CD14-positive monocyte (primary cell): ENCODE measurements around the gene TPST1. TPM values are rescaled to one million over a fixed set of nuclear protein-coding genes. Genes with fewer than 3 reads are reported as not detected.

ENCODE experiments used
- DNase-seq, 3 donors: peaks; one replicate each; pipeline ENCODE4 v3.0.0-alpha.2; 2011 to 2022
- H2AFZ ChIP-seq: 2 replicates; pipeline ENCODE4 v1.6.0; 2012; ENCODE audit warnings: mild to moderate bottlenecking, low read depth, low read length, inconsistent platforms; ENCODE audit not compliant: insufficient read depth, poor library complexity, severe bottlenecking
- H3K27ac ChIP-seq, 2 donors: 1 replicate in 1 of 2; 2 replicates in 1 of 2; pipeline ENCODE4 v1.5.1; 2012 to 2013; ENCODE audit warnings: low read length in 2 of 2, control low read depth in 1 of 2, inconsistent platforms in 1 of 2, low read depth in 1 of 2, mild to moderate bottlenecking in 1 of 2
- H3K27me3 ChIP-seq, 2 donors: one replicate each; pipeline versions ENCODE4 v1.6.0 to v1.6.1; 2011 to 2013; ENCODE audit warnings: low read length in 2 of 2; ENCODE audit not compliant: control insufficient read depth in 2 of 2, insufficient read depth in 2 of 2
- H3K36me3 ChIP-seq, 2 donors: replicated peaks in 1 of 2; 1 replicate in 1 of 2; 2 replicates in 1 of 2; pipeline versions ENCODE4 v1.5.1 to v1.6.1; 2012 to 2013; ENCODE audit warnings: low read length in 2 of 2, control low read depth in 1 of 2, inconsistent platforms in 1 of 2, mild to moderate bottlenecking in 1 of 2; ENCODE audit not compliant: insufficient read depth in 2 of 2, control insufficient read depth in 1 of 2
- H3K4me1 ChIP-seq, 2 donors: 1 replicate in 1 of 2; 2 replicates in 1 of 2; pipeline versions ENCODE4 v1.5.1 to v1.6.1; 2012 to 2013; ENCODE audit warnings: low read length in 2 of 2, control low read depth in 1 of 2, inconsistent platforms in 1 of 2, mild to moderate bottlenecking in 1 of 2, moderate library complexity in 1 of 2; ENCODE audit not compliant: insufficient read depth in 2 of 2, control insufficient read depth in 1 of 2
- H3K4me2 ChIP-seq: replicated peaks from 2 replicates; pipeline ENCODE3; 2012; ENCODE audit warnings: low read length, moderate library complexity, mild to moderate bottlenecking; ENCODE audit not compliant: poor library complexity, severe bottlenecking; ENCODE audit errors: extremely low read depth
- H3K4me3 ChIP-seq, 3 experiments: fragments of 200-600 bp in 1 of 3; sonication (generic) in 1 of 3; replicated peaks in 1 of 3; 1 replicate in 2 of 3; 2 replicates in 1 of 3; pipeline ENCODE4 v1.5.1; 2011 to 2013; ENCODE audit warnings: low read length in 3 of 3, mild to moderate bottlenecking in 3 of 3, control low read depth in 2 of 3, low read depth in 2 of 3, inconsistent platforms in 1 of 3, moderate library complexity in 1 of 3
- H3K79me2 ChIP-seq: 2 replicates; pipeline ENCODE4 v1.6.0; 2012; ENCODE audit warnings: mild to moderate bottlenecking, control low read depth, inconsistent platforms, low read length, moderate library complexity; ENCODE audit not compliant: insufficient read depth
- H3K9ac ChIP-seq: 2 replicates; pipeline ENCODE4 v1.6.0; 2017; ENCODE audit warnings: low read length, mild to moderate bottlenecking; ENCODE audit not compliant: insufficient read depth, poor library complexity, severe bottlenecking
- H3K9me3 ChIP-seq, 2 donors: replicated peaks in 1 of 2; 1 replicate in 1 of 2; 2 replicates in 1 of 2; pipeline versions ENCODE4 v1.5.1 to v1.6.1; 2012 to 2013; ENCODE audit warnings: low read length in 2 of 2, control low read depth in 1 of 2; ENCODE audit not compliant: control insufficient read depth in 1 of 2, insufficient read depth in 1 of 2
- H4K20me1 ChIP-seq: 2 replicates; pipeline ENCODE4 v1.6.0; 2012; ENCODE audit warnings: mild to moderate bottlenecking, low read length, control low read depth, moderate library complexity; ENCODE audit not compliant: insufficient read depth
- H3K27ac Mint-ChIP-seq, 7 donors: one replicate each; pipeline ENCODE4 v1.8.0; 2020; ENCODE audit warnings: mild to moderate bottlenecking in 7 of 7, mixed read lengths in 7 of 7, moderate library complexity in 6 of 7, inconsistent platforms in 2 of 7
- H3K27me3 Mint-ChIP-seq, 3 donors: one replicate each; pipeline ENCODE4 v1.8.0; 2021 to 2022; ENCODE audit warnings: low read depth in 3 of 3, mild to moderate bottlenecking in 3 of 3, mixed read lengths in 3 of 3, moderate library complexity in 3 of 3, inconsistent platforms in 1 of 3
- H3K36me3 Mint-ChIP-seq, 2 donors: one replicate each; pipeline ENCODE4 v1.8.0; 2020; ENCODE audit warnings: mixed read lengths in 2 of 2, inconsistent platforms in 1 of 2, mild to moderate bottlenecking in 1 of 2
- H3K4me1 Mint-ChIP-seq: one replicate; pipeline ENCODE4 v1.8.0; 2020; ENCODE audit warnings: mild to moderate bottlenecking, mixed read lengths
- H3K4me3 Mint-ChIP-seq, 2 donors: one replicate each; pipeline ENCODE4 v1.8.0; 2020; ENCODE audit warnings: mild to moderate bottlenecking in 2 of 2, mixed read lengths in 2 of 2, moderate library complexity in 1 of 2
- H3K9me3 Mint-ChIP-seq, 7 donors: one replicate each; pipeline ENCODE4 v1.8.0; 2020 to 2022; ENCODE audit warnings: mixed read lengths in 7 of 7, mild to moderate bottlenecking in 6 of 7, moderate library complexity in 6 of 7, inconsistent platforms in 2 of 7
- CTCF ChIP-seq: fragments of 200-600 bp; IDR thresholded peaks from one replicate; pipeline ENCODE4 v1.8.0; 2022; ENCODE audit warnings: antibody characterized with exemption, mild to moderate bottlenecking
- WGBS: methylation state at CpG from one replicate; pipeline ENCODE4 v1.1.5; 2013; ENCODE audit warnings: missing lambda C conversion rate; ENCODE audit not compliant: insufficient coverage; 5-methylcytosine and 5-hydroxymethylcytosine counted together
- intact Hi-C, 2 donors: fragments of 100-400 bp; cut with micrococcal nuclease; formaldehyde crosslinking; loops; one replicate each; pipeline versions ENCODE4 v1.15.0 to v1.15.1; 2023
- polyA plus RNA-seq, 3 donors: library from polyadenylated mRNA; depleted of rRNA in 1 of 3; unstranded in 2 of 3; stranded (reverse) in 1 of 3; fragments of 300-500 nt in 2 of 3; fragments of >200 nt in 1 of 3; fragmentation: Illumina TruSeq in 2 of 3; gene quantifications; 1 replicate in 2 of 3; 2 replicates in 1 of 3; pipeline ENCODE4 v1.2.3, GENCODE V29; 2012 to 2021

The TPST1 gene
- polyA plus RNA-seq, 3 donors, result 0.54 to 4.8 (median 4.2) TPM

DNA sequence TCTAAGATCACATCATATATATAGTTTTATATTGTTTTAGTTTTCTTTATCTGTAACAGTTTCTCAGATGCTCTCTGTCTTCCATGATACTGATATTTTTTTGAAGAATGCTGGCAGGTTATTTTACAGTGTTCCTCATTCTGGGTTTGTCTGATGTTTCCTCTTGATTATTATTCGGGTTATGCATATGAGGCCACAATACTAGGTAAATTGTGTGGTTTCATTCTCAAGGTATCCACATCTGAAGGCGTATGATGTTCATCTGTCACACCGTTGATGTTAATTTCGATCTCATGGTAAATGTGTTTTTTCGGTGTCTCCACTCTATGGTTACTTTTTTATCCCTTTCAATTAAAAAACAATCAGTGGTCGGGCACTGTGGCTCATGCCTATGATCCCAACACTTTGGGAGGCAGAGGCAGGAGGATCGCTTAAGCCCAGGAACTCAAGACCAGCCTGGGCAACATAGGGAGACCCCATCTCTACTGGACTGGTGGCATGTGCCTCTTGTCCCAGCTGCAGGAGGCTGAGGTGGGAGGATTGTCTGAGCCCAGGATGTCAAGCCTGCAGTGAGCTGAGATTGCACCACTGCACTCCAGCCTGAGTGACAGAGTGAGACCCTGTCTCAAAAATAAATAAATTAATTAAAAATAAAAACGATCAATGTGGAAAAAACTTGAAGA lies 108.9 kb downstream of the TPST1 start:
- no peak overlapping the region for H3K27ac Mint-ChIP-seq

DNA sequence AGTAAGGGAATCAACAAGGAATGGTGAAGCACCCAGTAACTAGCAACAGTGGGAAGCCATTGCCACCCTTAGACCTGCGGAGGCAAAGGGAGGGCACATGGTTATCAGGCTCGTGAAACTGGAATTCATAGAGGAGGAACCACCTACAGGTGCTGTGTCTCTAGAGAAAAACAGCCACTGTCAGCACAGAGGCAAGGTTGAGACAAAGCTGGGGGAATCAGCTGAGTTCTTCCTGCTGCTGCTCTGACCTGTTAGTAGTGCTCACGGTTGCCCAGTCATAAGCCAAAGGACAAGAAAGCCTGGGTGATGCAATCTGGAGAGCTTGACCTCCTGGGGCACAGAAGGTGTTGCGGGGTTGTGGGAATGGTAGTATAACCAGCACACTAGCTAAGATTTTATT lies 110.1 kb downstream of the TPST1 start:
- H3K36me3 ChIP-seq, result no peaks in the 10 kb centered on the region
- no peaks in the 10 kb centered on the region for H3K36me3 Mint-ChIP-seq
- no peak overlapping the region for H3K27ac Mint-ChIP-seq
- H4K20me1 ChIP-seq, result no peaks in the 10 kb centered on the region
- no peak for TF ChIP-seq CTCF
- 93% methylated on average over 3 of the region's 4 CpGs for WGBS
- no peak overlapping the region for H3K4me2 ChIP-seq
- no peaks in the 10 kb centered on the region for H3K79me2 ChIP-seq
- H2AFZ ChIP-seq, result no peak overlapping the region
- H3K27me3 ChIP-seq, result no peaks in the 10 kb centered on the region
- intact Hi-C loops, result no loop called here
- DNase-seq, result no peak
- H3K4me3 Mint-ChIP-seq, result no peak overlapping the region
- H3K4me3 ChIP-seq, result no peak overlapping the region
- H3K9ac ChIP-seq, result no peak overlapping the region
- peaks cover 2 to 6% (median 2%) of the 10 kb centered on the region in 3 donors for H3K27me3 Mint-ChIP-seq
- H3K9me3 ChIP-seq, result no peaks in the 10 kb centered on the region
- peaks cover 0 to 5% (median 2%) of the 10 kb centered on the region in 7 donors for H3K9me3 Mint-ChIP-seq
- peaks cover 3% of the 10 kb centered on the region for H3K4me1 Mint-ChIP-seq
- no peak overlapping the region for H3K27ac ChIP-seq
- H3K4me1 ChIP-seq, result no peaks in the 10 kb centered on the region

More for the DNA sequence above, 108.9 kb downstream of the TPST1 start:
- 100% methylated on average over 2 of the region's 8 CpGs for WGBS
- Histone ChIP-seq H3K27me3 (no peaks in the 10 kb centered on the region), H3K9ac (no peak overlapping the region), H2AFZ (no peak overlapping the region), H3K9me3 (no peaks in the 10 kb centered on the region), H3K4me2 (no peak overlapping the region), H3K79me2 (no peaks in the 10 kb centered on the region), H3K36me3 (no peaks in the 10 kb centered on the region), H3K27ac (no peak overlapping the region), H3K4me3 (no peak overlapping the region), H4K20me1 (no peaks in the 10 kb centered on the region), H3K4me1 (no peaks in the 10 kb centered on the region)
- Mint-ChIP-seq H3K27me3 (peaks cover 2 to 6% (median 2%) of the 10 kb centered on the region in 3 donors), H3K4me3 (no peak overlapping the region), H3K4me1 (peaks cover 3% of the 10 kb centered on the region), H3K9me3 (peaks cover 0 to 3% (median 0%) of the 10 kb centered on the region in 7 donors), H3K36me3 (no peaks in the 10 kb centered on the region)
- intact Hi-C loops, result no loop called here
- TF ChIP-seq CTCF, result no peak
- no peak for DNase-seq
